ENCODE measurements around the gene FBXW11. TPM values are rescaled to one million over a fixed set of nuclear protein-coding genes. Genes with fewer than 3 reads are reported as not detected.

The FBXW11 gene
- total and polyA plus RNA-seq, 2 of the 13 experiments (the other 11 are each of a cell fraction or from before 2014, with no cell fraction given): 31.7 to 53.6 TPM

GRCh38 chr5:172006321-172007174, at the start of gene FBXW11 (continued):
- TF ChIP-seq ZXDC (CRISPR knock-in tag; IDR thresholded peaks at IDR 0.05) (no peak; the same call in 1 of the 2 replicates), ZNF3 (CRISPR knock-in tag; IDR thresholded peaks at IDR 0.05) (no peak), RFXANK (CRISPR knock-in tag; IDR thresholded peaks at IDR 0.05) (no peak), BCL6 (CRISPR knock-in tag; IDR thresholded peaks at IDR 0.05) (no peak; the same call in 1 of the 2 replicates), ZHX1 (CRISPR knock-in tag; IDR thresholded peaks at IDR 0.05; ENCODE audit: low read depth) (no peak), RARA (CRISPR knock-in tag; IDR thresholded peaks at IDR 0.05) (no peak), ZNF446 (CRISPR knock-in tag; IDR thresholded peaks at IDR 0.05) (no peak), KDM5B (CRISPR knock-in tag; IDR thresholded peaks at IDR 0.05; ENCODE audit: borderline replicate concordance) (peak; percentile 29; the same call in 1 of the 2 replicates), ZNF879 (CRISPR knock-in tag; IDR thresholded peaks at IDR 0.05) (no peak), PCBP1 (IDR thresholded peaks at IDR 0.05; ENCODE audit: borderline replicate concordance, low read depth, low read length) (peak; percentile 39; the same call in 1 of the 2 replicates), DMTF1 (CRISPR knock-in tag; IDR thresholded peaks at IDR 0.05) (peak; percentile 33; the same call in 1 of the 2 replicates), REXO4 (CRISPR knock-in tag; IDR thresholded peaks at IDR 0.05; ENCODE audit: borderline replicate concordance) (no peak), NCOA5 (CRISPR knock-in tag; IDR thresholded peaks at IDR 0.05) (no peak), ZUFSP (CRISPR knock-in tag; IDR thresholded peaks at IDR 0.05; ENCODE audit: borderline replicate concordance) (no peak), KLF15 (CRISPR knock-in tag; IDR thresholded peaks at IDR 0.05; ENCODE audit: borderline replicate concordance) (peak; percentile 86; the same call in 1 of the 2 replicates), ARHGAP35 (CRISPR knock-in tag; IDR thresholded peaks at IDR 0.05; ENCODE audit: borderline replicate concordance) (no peak)
- TF ChIP-seq, protein P1, sequence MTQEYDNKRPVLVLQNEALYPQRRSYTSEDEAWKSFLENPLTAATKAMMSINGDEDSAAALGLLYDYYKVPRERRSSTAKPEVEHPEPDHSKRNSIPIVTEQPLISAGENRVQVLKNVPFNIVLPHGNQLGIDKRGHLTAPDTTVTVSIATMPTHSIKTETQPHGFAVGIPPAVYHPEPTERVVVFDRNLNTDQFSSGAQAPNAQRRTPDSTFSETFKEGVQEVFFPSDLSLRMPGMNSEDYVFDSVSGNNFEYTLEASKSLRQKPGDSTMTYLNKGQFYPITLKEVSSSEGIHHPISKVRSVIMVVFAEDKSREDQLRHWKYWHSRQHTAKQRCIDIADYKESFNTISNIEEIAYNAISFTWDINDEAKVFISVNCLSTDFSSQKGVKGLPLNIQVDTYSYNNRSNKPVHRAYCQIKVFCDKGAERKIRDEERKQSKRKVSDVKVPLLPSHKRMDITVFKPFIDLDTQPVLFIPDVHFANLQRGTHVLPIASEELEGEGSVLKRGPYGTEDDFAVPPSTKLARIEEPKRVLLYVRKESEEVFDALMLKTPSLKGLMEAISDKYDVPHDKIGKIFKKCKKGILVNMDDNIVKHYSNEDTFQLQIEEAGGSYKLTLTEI (CRISPR knock-in tag; conservative IDR thresholded peaks at IDR 0.05): no peak

All from HepG2 (cell line).